Prostate gland (tissue), 2 donors: ENCODE data around the gene PPAN. TPM values are rescaled to one million over a fixed set of nuclear protein-coding genes. Genes with fewer than 3 reads are reported as not detected.

Source experiments
- DNase-seq: peaks from one replicate; pipeline ENCODE4 v3.0.0-alpha.2; 2019; ENCODE audit warnings: low spot score
- H3K27ac ChIP-seq, 2 donors: fragments of 200-600 bp; sonication (generic); 2 replicates each; pipeline ENCODE4 v1.5.1; 2017 to 2019
- H3K27me3 ChIP-seq: fragments of 200-600 bp; sonication (generic); replicated peaks from 2 replicates; pipeline ENCODE4 v1.5.1; 2019; ENCODE audit not compliant: insufficient read depth
- H3K36me3 ChIP-seq, 2 donors: fragments of 200-600 bp; sonication (generic); 1 replicate in 1 of 2; 2 replicates in 1 of 2; pipeline versions ENCODE4 v1.5.1 to v1.8.1; 2017 to 2019
- H3K4me1 ChIP-seq: fragments of 200-600 bp; sonication (generic); replicated peaks from 2 replicates; pipeline ENCODE4 v1.5.1; 2019
- H3K4me3 ChIP-seq, 2 donors: fragments of 200-600 bp; sonication (generic); 2 replicates each; pipeline ENCODE4 v1.5.1; 2017 to 2019
- H3K9me3 ChIP-seq: fragments of 200-600 bp; sonication (generic); 2 replicates; pipeline ENCODE4 v1.5.1; 2017
- CTCF ChIP-seq, 4 experiments: fragments of 200-600 bp in 2 of 4; fragments of 450-650 bp in 2 of 4; sonication (generic) in 2 of 4; IDR thresholded peaks; 1 replicate in 3 of 4; 2 replicates in 1 of 4; pipeline ENCODE4 v1.5.1; 2016 to 2019; ENCODE audit warnings: antibody characterized with exemption in 4 of 4, mild to moderate bottlenecking in 2 of 4, moderate library complexity in 2 of 4
- POLR2A ChIP-seq: fragments of 450-650 bp; IDR thresholded peaks from one replicate; pipeline ENCODE4 v1.6.1; 2016; ENCODE audit warnings: antibody characterized with exemption, mild to moderate bottlenecking
- POLR2AphosphoS5 ChIP-seq: sonication (generic); formaldehyde crosslinking; IDR thresholded peaks from one replicate; pipeline ENCODE4 v1.6.1; 2017; ENCODE audit warnings: antibody characterized with exemption
- WGBS: methylation state at CpG from one replicate; pipeline ENCODE4 v1.1.5; 2018; 5-methylcytosine and 5-hydroxymethylcytosine counted together
- intact Hi-C: fragments of 100-400 bp; cut with DNase I; formaldehyde crosslinking; loops from one replicate; pipeline ENCODE4 v1.14.2; 2022
- total RNA-seq, 2 donors: library from RNA; depleted of rRNA; stranded (reverse); fragments of >200 nt; gene quantifications; one replicate each; pipeline ENCODE4 v1.1.0, GENCODE V29; 2016

PPAN gene
- total RNA-seq, 2 donors from 2014 or later, result 27.6 to 47.2 TPM

GRCh38 chr19:10133596-10133995 is 27.4 kb downstream of the PPAN start:
- Histone ChIP-seq H3K9me3 (no peaks in the 10 kb centered on the region), H3K4me1 (no peaks in the 10 kb centered on the region), H3K27ac (no peak overlapping the region), H3K4me3 (no peak overlapping the region), H3K27me3 (no peaks in the 10 kb centered on the region), H3K36me3 (peaks cover 9 to 10% of the 10 kb centered on the region in 2 donors)
- TF ChIP-seq CTCF (IDR thresholded peaks at IDR 0.05), result no peak
- no peak for TF ChIP-seq POLR2A
- no peak for TF ChIP-seq POLR2AphosphoS5
- intact Hi-C loops, result no loop called here
- no peak for DNase-seq
- WGBS, result 88% methylated on average over 11 of the region's 11 CpGs

- Histone ChIP-seq H3K4me3 (no peak overlapping the region), H3K27me3 (no peaks in the 10 kb centered on the region), H3K36me3 (peaks cover 9 to 10% of the 10 kb centered on the region in 2 donors), H3K27ac (no peak overlapping the region), H3K9me3 (no peaks in the 10 kb centered on the region), H3K4me1 (no peaks in the 10 kb centered on the region)
- intact Hi-C loops, result no loop called here
- DNase-seq, result no peak
- TF ChIP-seq POLR2AphosphoS5 (no peak), CTCF (IDR thresholded peaks at IDR 0.05) (no peak), POLR2A (no peak)
- 94% methylated on average over 9 of the region's 9 CpGs for WGBS
These were observed 27.9 kb downstream of the PPAN start for GRCh38 chr19:10134040-10134439.

GRCh38 chr19:10135551-10136334 is 29.6 kb downstream of the PPAN start:
- no peak for TF ChIP-seq CTCF (IDR thresholded peaks at IDR 0.05)
- TF ChIP-seq POLR2AphosphoS5, result no peak
- no peak for TF ChIP-seq POLR2A
- peaks cover 9 to 11% of the 10 kb centered on the region in 2 donors for H3K36me3 ChIP-seq
- no peak for DNase-seq
- no peaks in the 10 kb centered on the region for H3K4me1 ChIP-seq
- no peak overlapping the region for H3K27ac ChIP-seq
- WGBS, result 80% methylated on average over 39 of the region's 39 CpGs
- H3K27me3 ChIP-seq, result no peaks in the 10 kb centered on the region
- intact Hi-C loops, result no loop called here
- H3K9me3 ChIP-seq, result no peaks in the 10 kb centered on the region
- no peak overlapping the region for H3K4me3 ChIP-seq

- no peak for DNase-seq
- H3K4me3 ChIP-seq, result no peak overlapping the region
- no peaks in the 10 kb centered on the region for H3K4me1 ChIP-seq
- WGBS, result 92% methylated on average over 12 of the region's 14 CpGs
- no peaks in the 10 kb centered on the region for H3K27me3 ChIP-seq
- H3K27ac ChIP-seq, result no peak overlapping the region
- peaks cover 13 to 14% of the 10 kb centered on the region in 2 donors for H3K36me3 ChIP-seq
- TF ChIP-seq CTCF (IDR thresholded peaks at IDR 0.05) (no peak), POLR2AphosphoS5 (no peak), POLR2A (no peak)
- intact Hi-C loops, result no loop called here
- no peaks in the 10 kb centered on the region for H3K9me3 ChIP-seq
These were observed 30.8 kb downstream of the PPAN start for GRCh38 chr19:10136936-10137335.
